Islet precursor cell (in vitro differentiated cells): Measurements from ENCODE around the gene SPNS1.
"Not testable (repeated sequence)": the region's sequence is repeated elsewhere in the genome, so short reads cannot be mapped to it uniquely, and the experiment has no call there.

Experiments
- DNase-seq: peaks from one replicate; pipeline ENCODE4 v3.0.0-alpha.2; 2018

SPNS1 gene

GRCh38 chr16:28974437-28975157, at the start of gene SPNS1:
Gene SPNS1 (plus strand): TSS chr16:28974778. CDS start chr16:28975152, 374 bp downstream.
- peak; percentile 98 for DNase-seq

GRCh38 chr16:28925386-28926228, 49.0 kb upstream of the SPNS1 start:
- DNase-seq, result no peak

GRCh38 chr16:28926284-28926683, 48.3 kb upstream of the SPNS1 start:
- not testable (repeated sequence) for DNase-seq

- DNase-seq, result no peak
These were observed 46.8 kb upstream of the SPNS1 start for GRCh38 chr16:28927815-28928214.

- no peak for DNase-seq
These were observed 44.4 kb upstream of the SPNS1 start for GRCh38 chr16:28930203-28930602.

- DNase-seq, result no peak
These were observed 43.9 kb upstream of the SPNS1 start for GRCh38 chr16:28930652-28931051.

- no peak for DNase-seq
These were observed 42.8 kb upstream of the SPNS1 start, which contains the start of gene CD19 for GRCh38 chr16:28931801-28932225. Gene CD19 (plus strand): TSS chr16:28931971. CDS start chr16:28932001, 30 bp downstream.

GRCh38 chr16:28932339-28933141, 42.0 kb upstream of the SPNS1 start:
- DNase-seq, result no peak

- DNase-seq, result peak; percentile 71
These were observed 41.4 kb upstream of the SPNS1 start for GRCh38 chr16:28933171-28933570.

GRCh38 chr16:28935346-28935745, 39.2 kb upstream of the SPNS1 start:
- DNase-seq, result no peak

GRCh38 chr16:28935924-28936783, 38.4 kb upstream of the SPNS1 start:
- peak; percentile 73 for DNase-seq

GRCh38 chr16:28936784-28937155, 37.8 kb upstream of the SPNS1 start:
- DNase-seq, result no peak

- DNase-seq, result no peak
These were observed 37.2 kb upstream of the SPNS1 start for GRCh38 chr16:28937222-28937876.

- DNase-seq, result no peak
These were observed 35.9 kb upstream of the SPNS1 start for GRCh38 chr16:28938721-28939120.

- not testable (repeated sequence) for DNase-seq
These were observed 34.8 kb upstream of the SPNS1 start for GRCh38 chr16:28939825-28940224.

GRCh38 chr16:28943281-28943680, 31.3 kb upstream of the SPNS1 start:
- no peak for DNase-seq

- no peak for DNase-seq
These were observed 27.9 kb upstream of the SPNS1 start for GRCh38 chr16:28946681-28947080.

GRCh38 chr16:28950648-28951409, 23.7 kb upstream of the SPNS1 start, which contains the start of gene NFATC2IP:
Gene NFATC2IP (plus strand): TSS chr16:28950937. CDS start chr16:28951012, 75 bp downstream.
- peak; percentile 100 for DNase-seq

- DNase-seq, result no peak
These were observed 23.1 kb upstream of the SPNS1 start for GRCh38 chr16:28951410-28951943.

- no peak for DNase-seq
These were observed 16.4 kb upstream of the SPNS1 start for GRCh38 chr16:28958216-28958615.
